HepG2 (cell line): Measurements from ENCODE around the gene VDR. TPM values are rescaled to one million over a fixed set of nuclear protein-coding genes. Genes with fewer than 3 reads are reported as not detected.

Source experiments
- ATAC-seq: fragments of 200-7000 bp; cut with Tn5 transposase; 3 replicates; pipeline ENCODE4 v1.9.1; 2020; ENCODE audit warnings: mild to moderate bottlenecking, moderate library complexity
- BruUV-seq: library from RNA; stranded (reverse); fragments of 400-500 nt; replicated peaks from 2 replicates; lab custom pipeline; 2021; lab: Mats Ljungman, UMichigan
- CTCF ChIA-PET: fragments of 300-600 bp; formaldehyde crosslinking; extraction: SDS; loops from one replicate; lab custom pipeline; 2021; ENCODE audit warnings: low total read pairs, inconsistent platforms, low intra/inter-chr PET ratio; lab: Yijun Ruan, JAX
- POLR2A ChIA-PET: fragments of 350-600 bp; sonication (Branson Sonifier 250); formaldehyde crosslinking; loops from one replicate; lab custom pipeline; 2020; ENCODE audit warnings: antibody characterized with exemption, inconsistent platforms; lab: Yijun Ruan, JAX
- DNase-seq: peaks from one replicate; pipeline ENCODE4 v3.0.0-alpha.2; 2015; ENCODE audit warnings: low spot score
- FAIRE-seq: peaks from 3 replicates; lab custom pipeline; 2011; peaks lifted over from hg19 to GRCh38; lab: Jason Lieb, UNC
- H2AFZ ChIP-seq: one replicate; pipeline ENCODE4 v1.6.1; 2011; ENCODE audit warnings: low read length, inconsistent platforms
- H3K27ac ChIP-seq: fragments of 300-600 bp; 3 replicates; pipeline ENCODE4 v1.8.0; 2011; ENCODE audit warnings: mixed run types, mild to moderate bottlenecking, mixed read lengths, low read length, inconsistent platforms; ENCODE audit not compliant: insufficient read depth; ENCODE audit errors: extremely low read length
- H3K27me3 ChIP-seq, 2 experiments: fragments of 200-600 bp in 1 of 2; 2 replicates in 1 of 2; 3 replicates in 1 of 2; pipeline versions ENCODE4 v1.6.0 to v1.8.0; 2011; ENCODE audit warnings: low read length in 2 of 2, mild to moderate bottlenecking in 2 of 2, moderate library complexity in 2 of 2, inconsistent platforms in 1 of 2; ENCODE audit not compliant: insufficient read depth in 2 of 2, control insufficient read depth in 1 of 2
- H3K36me3 ChIP-seq, 2 experiments: fragments of 200-600 bp in 1 of 2; replicated peaks in 1 of 2; 2 replicates in 1 of 2; 3 replicates in 1 of 2; pipeline versions ENCODE4 v1.5.1 to v1.8.0; 2011; ENCODE audit warnings: low read length in 2 of 2, inconsistent platforms in 1 of 2; ENCODE audit not compliant: insufficient read depth in 2 of 2, control insufficient read depth in 1 of 2
- H3K4me1 ChIP-seq: 2 replicates; pipeline ENCODE4 v1.5.1; 2012; ENCODE audit warnings: low read length, inconsistent platforms; ENCODE audit not compliant: insufficient read depth
- H3K4me2 ChIP-seq: 2 replicates; pipeline ENCODE4 v1.6.0; 2011; ENCODE audit warnings: low read depth, low read length, inconsistent platforms
- H3K4me3 ChIP-seq, 3 experiments: fragments of 200-600 bp in 1 of 3; sonication (generic), shearing (Covaris generic) in 1 of 3; replicated peaks in 1 of 3; 2 replicates each; pipeline ENCODE4 v1.5.1; 2011 to 2016; ENCODE audit warnings: low read length in 3 of 3, inconsistent platforms in 2 of 3, low read depth in 2 of 3, mild to moderate bottlenecking in 2 of 3, control low read depth in 1 of 3, mixed read lengths in 1 of 3; ENCODE audit not compliant: insufficient read depth in 1 of 3
- H3K79me2 ChIP-seq: one replicate; pipeline ENCODE4 v1.6.1; 2011; ENCODE audit warnings: low read length, inconsistent platforms; ENCODE audit not compliant: insufficient read depth
- H3K9ac ChIP-seq: 2 replicates; pipeline ENCODE4 v1.6.0; 2011; ENCODE audit warnings: mild to moderate bottlenecking, low read depth, low read length, inconsistent platforms; ENCODE audit not compliant: insufficient read depth
- H3K9me3 ChIP-seq: 2 replicates; pipeline ENCODE4 v1.5.1; 2012; ENCODE audit warnings: mild to moderate bottlenecking, low read length
- H4K20me1 ChIP-seq: 2 replicates; pipeline ENCODE4 v1.6.0; 2011; ENCODE audit warnings: inconsistent platforms, mild to moderate bottlenecking, low read length, moderate library complexity; ENCODE audit not compliant: insufficient read depth
- ADNP ChIP-seq: sonication (generic); formaldehyde crosslinking; IDR thresholded peaks from 2 replicates; pipeline ENCODE4 v1.4.0; 2020; ENCODE audit warnings: missing genetic modification reagents
- ATRX ChIP-seq: sonication (generic); formaldehyde crosslinking; IDR thresholded peaks from 2 replicates; pipeline ENCODE4 v1.4.0; 2020; ENCODE audit warnings: missing genetic modification reagents, borderline replicate concordance
- HNRNPK ChIP-seq: fragments of 200-400 bp; formaldehyde crosslinking; IDR thresholded peaks from 2 replicates; pipeline ENCODE4 v1.6.1; 2018; ENCODE audit warnings: low read length, low read depth, moderate library complexity, mild to moderate bottlenecking; ENCODE audit not compliant: poor library complexity, severe bottlenecking
- MTF1 ChIP-seq: sonication (generic); formaldehyde crosslinking; IDR thresholded peaks from 2 replicates; pipeline ENCODE4 v1.5.0; 2020; ENCODE audit warnings: missing genetic modification reagents
- PAX8 ChIP-seq: sonication (generic); formaldehyde crosslinking; IDR thresholded peaks from 2 replicates; pipeline ENCODE4 v1.8.0; 2022; ENCODE audit warnings: mild to moderate bottlenecking, missing genetic modification reagents, borderline replicate concordance
- PHF21A ChIP-seq: sonication (generic); formaldehyde crosslinking; IDR thresholded peaks from 2 replicates; pipeline ENCODE4 v1.5.0; 2020; ENCODE audit warnings: mild to moderate bottlenecking, missing genetic modification reagents
- PRMT3 ChIP-seq: sonication (generic); formaldehyde crosslinking; IDR thresholded peaks from 2 replicates; pipeline ENCODE4 v1.8.1; 2022; ENCODE audit warnings: low read depth, mild to moderate bottlenecking, moderate library complexity, missing genetic modification reagents, borderline replicate concordance
- RBM22 ChIP-seq: fragments of 200-400 bp; formaldehyde crosslinking; optimal IDR thresholded peaks from 2 replicates; pipeline ENCODE3; 2017; ENCODE audit warnings: mild to moderate bottlenecking, low read length, moderate library complexity
- SIX4 ChIP-seq: sonication (generic); formaldehyde crosslinking; IDR thresholded peaks from 2 replicates; pipeline ENCODE4 v1.4.0; 2020; ENCODE audit warnings: missing genetic modification reagents
- SP5 ChIP-seq: IDR thresholded peaks from 2 replicates; pipeline ENCODE4 v1.6.1; 2016; ENCODE audit warnings: low read depth, borderline replicate concordance
- SRSF4 ChIP-seq: fragments of 200-400 bp; formaldehyde crosslinking; IDR thresholded peaks from one replicate; pipeline ENCODE4 v1.6.1; 2018; ENCODE audit warnings: mild to moderate bottlenecking, low read depth, low read length, moderate library complexity; ENCODE audit not compliant: poor library complexity, severe bottlenecking
- ZFP41 ChIP-seq: sonication (generic); formaldehyde crosslinking; IDR thresholded peaks from 2 replicates; pipeline ENCODE4 v1.4.0; 2020; ENCODE audit warnings: mild to moderate bottlenecking, missing genetic modification reagents, borderline replicate concordance
- ZMAT3 ChIP-seq: sonication (generic); formaldehyde crosslinking; conservative IDR thresholded peaks from 2 replicates; pipeline ENCODE4 v1.7.0; 2021; ENCODE audit warnings: missing genetic modification reagents
- ZNF101 ChIP-seq: sonication (generic); formaldehyde crosslinking; IDR thresholded peaks from 2 replicates; pipeline ENCODE4 v1.4.0; 2020; ENCODE audit warnings: mild to moderate bottlenecking, low read depth, missing genetic modification reagents, borderline replicate concordance
- ZNF205 ChIP-seq: IDR thresholded peaks from 2 replicates; pipeline ENCODE4 v1.6.1; 2018; ENCODE audit warnings: missing biosample characterization, missing genetic modification reagents
- ZNF251 ChIP-seq: sonication (generic); formaldehyde crosslinking; IDR thresholded peaks from 2 replicates; pipeline ENCODE4 v1.9.0; 2021; ENCODE audit warnings: mild to moderate bottlenecking, missing genetic modification reagents
- WGBS: methylation state at CpG from one replicate; pipeline ENCODE4 v1.1.6; 2017; ENCODE audit warnings: low lambda C conversion rate; 5-methylcytosine and 5-hydroxymethylcytosine counted together
- in situ Hi-C: cut with HindIII; loops from 2 replicates; pipeline ENCODE4 v1.10.0; 2017; ENCODE audit warnings: low pct_unique_long_range_greater_than_20kb; ENCODE audit not compliant: extremely low pct_ligation_motif_present
- intact Hi-C: fragments of 100-400 bp; cut with micrococcal nuclease; formaldehyde crosslinking; loops from one replicate; pipeline ENCODE4 v1.10.0; 2022; ENCODE audit not compliant: unreplicated experiment
- polyA plus RNA-seq, 8 experiments: library from polyadenylated mRNA; depleted of rRNA in 3 of 8; stranded (reverse) in 7 of 8; unstranded in 1 of 8; fragments of >200 nt; fragmentation: Illumina TruSeq in 4 of 8; extraction: Trizol in 4 of 8; gene quantifications; 2 replicates each; pipeline versions ENCODE4 v1.2.1 to v1.2.3, GENCODE V29; 2011 to 2016; ENCODE audit warnings: low read depth in 4 of 8, missing spikeins in 1 of 8, mixed read lengths in 1 of 8; ENCODE audit not compliant: insufficient read depth in 1 of 8
- total RNA-seq, 5 experiments: library from RNA; depleted of rRNA; stranded (reverse); fragments of >200 nt; fragmentation: Illumina TruSeq; extraction: Trizol; gene quantifications; 2 replicates each; pipeline ENCODE4 v1.2.3, GENCODE V29; 2016; ENCODE audit warnings: low read depth in 1 of 5
- TF ChIP-seq, protein P1 (sequence below): sonication (generic); IDR thresholded peaks from 2 replicates; pipeline ENCODE4 v1.6.1; 2016; ENCODE audit warnings: low read depth, borderline replicate concordance
- TF ChIP-seq, protein P2 (sequence below): fragments of 450-650 bp; IDR thresholded peaks from 2 replicates; pipeline ENCODE4 v1.6.1; 2016

VDR gene
- total and polyA plus RNA-seq, 2 of the 13 experiments (the other 11 are each of a cell fraction or from before 2014, with no cell fraction given), result 0.08 to 0.33 TPM

DNA sequence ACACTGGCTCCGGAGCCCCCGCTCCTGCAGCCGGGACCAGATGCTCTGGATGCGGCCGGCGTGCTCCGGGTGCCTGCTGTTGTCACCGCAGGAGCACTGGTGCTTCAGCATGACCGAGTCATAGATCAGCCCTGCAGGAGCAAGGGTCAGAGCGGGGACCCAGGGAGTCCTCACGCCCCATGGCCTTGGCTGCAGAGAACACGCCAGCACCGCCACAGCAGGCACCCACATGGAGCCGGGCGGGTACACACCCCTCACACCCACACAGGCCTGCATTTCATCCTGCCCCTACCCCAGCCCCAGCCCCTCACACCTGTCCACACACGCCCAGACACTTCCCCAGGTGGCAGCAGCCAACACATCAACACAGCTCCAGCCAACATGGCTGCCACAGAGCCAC, 112.9 kb downstream of the VDR start:
- Histone ChIP-seq H2AFZ (no peak overlapping the region), H3K27ac (no peak overlapping the region), H3K79me2 (no peaks in the 10 kb centered on the region), H3K9me3 (no peaks in the 10 kb centered on the region), H3K4me3 (no peak overlapping the region), H3K4me2 (no peak overlapping the region), H4K20me1 (no peaks in the 10 kb centered on the region), H3K4me1 (no peaks in the 10 kb centered on the region), H3K36me3 (peaks cover 7 to 8% of the 10 kb centered on the region in 2 experiments; a peak in 2 of 5 replicates), H3K27me3 (no peaks in the 10 kb centered on the region), H3K9ac (no peak overlapping the region)
- no TSS peak for BruUV-seq
- intact Hi-C loops (no loop called here), in situ Hi-C loops (no loop called here)
- no peak for ATAC-seq
- 97% methylated on average over 9 of the region's 16 CpGs for WGBS
- FAIRE-seq, result no peak
- TF ChIP-seq SRSF4 (no peak), HNRNPK (no peak), PAX8 (no peak), ADNP (CRISPR knock-in tag) (no peak), ZMAT3 (no peak), PRMT3 (CRISPR knock-in tag) (no peak), ATRX (CRISPR knock-in tag) (no peak), SP5 (no peak), RBM22 (no peak), ZNF205 (no peak), ZFP41 (CRISPR knock-in tag) (no peak), PHF21A (CRISPR knock-in tag) (no peak), ZNF251 (CRISPR knock-in tag) (no peak), MTF1 (no peak), SIX4 (CRISPR knock-in tag) (no peak), ZNF101 (no peak)
- TF ChIP-seq, protein P1, sequence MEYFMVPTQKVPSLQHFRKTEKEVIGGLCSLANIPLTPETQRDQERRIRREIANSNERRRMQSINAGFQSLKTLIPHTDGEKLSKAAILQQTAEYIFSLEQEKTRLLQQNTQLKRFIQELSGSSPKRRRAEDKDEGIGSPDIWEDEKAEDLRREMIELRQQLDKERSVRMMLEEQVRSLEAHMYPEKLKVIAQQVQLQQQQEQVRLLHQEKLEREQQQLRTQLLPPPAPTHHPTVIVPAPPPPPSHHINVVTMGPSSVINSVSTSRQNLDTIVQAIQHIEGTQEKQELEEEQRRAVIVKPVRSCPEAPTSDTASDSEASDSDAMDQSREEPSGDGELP, result no peak
- TF ChIP-seq, protein P2, sequence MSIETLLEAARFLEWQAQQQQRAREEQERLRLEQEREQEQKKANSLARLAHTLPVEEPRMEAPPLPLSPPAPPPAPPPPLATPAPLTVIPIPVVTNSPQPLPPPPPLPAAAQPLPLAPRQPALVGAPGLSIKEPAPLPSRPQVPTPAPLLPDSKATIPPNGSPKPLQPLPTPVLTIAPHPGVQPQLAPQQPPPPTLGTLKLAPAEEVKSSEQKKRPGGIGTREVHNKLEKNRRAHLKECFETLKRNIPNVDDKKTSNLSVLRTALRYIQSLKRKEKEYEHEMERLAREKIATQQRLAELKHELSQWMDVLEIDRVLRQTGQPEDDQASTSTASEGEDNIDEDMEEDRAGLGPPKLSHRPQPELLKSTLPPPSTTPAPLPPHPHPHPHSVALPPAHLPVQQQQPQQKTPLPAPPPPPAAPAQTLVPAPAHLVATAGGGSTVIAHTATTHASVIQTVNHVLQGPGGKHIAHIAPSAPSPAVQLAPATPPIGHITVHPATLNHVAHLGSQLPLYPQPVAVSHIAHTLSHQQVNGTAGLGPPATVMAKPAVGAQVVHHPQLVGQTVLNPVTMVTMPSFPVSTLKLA, result no peak
- POLR2A ChIA-PET, result no interaction called here
- CTCF ChIA-PET, result no interaction called here
- DNase-seq, result no peak
